NCI-H2107 (cell line): ENCODE results near the gene ZFR2.
"Not testable (repeated sequence)": the region's sequence is repeated elsewhere in the genome, so short reads cannot be mapped to it uniquely, and the experiment has no call there.

Experiments
- DNase-seq: peaks from one replicate; lab custom pipeline; 2025; lab: John Stamatoyannopoulos, UW

The ZFR2 gene

GRCh38 chr19:3837332-3837731 lies 31.5 kb downstream of the ZFR2 start:
- DNase-seq = no peak

DNA sequence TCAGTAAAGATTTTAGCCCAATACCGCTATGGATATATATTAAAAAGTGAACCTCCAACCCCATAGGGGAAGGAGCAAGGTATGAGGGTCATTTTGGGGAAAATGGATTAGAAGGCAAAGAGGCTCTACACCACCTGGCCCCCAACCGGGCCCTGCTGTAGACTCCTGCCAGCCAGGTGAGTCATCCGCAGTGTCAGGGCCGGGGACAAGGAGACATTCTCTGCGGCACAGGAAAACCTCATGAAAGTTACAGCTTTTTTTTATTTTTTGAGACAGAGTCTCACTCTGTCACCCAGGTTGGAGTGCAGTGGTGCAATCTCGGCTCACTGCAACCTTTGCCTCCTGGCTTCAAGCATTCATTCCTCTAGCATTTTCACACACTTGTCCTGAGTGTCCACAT lies 32.0 kb downstream of the ZFR2 start:
- DNase-seq = no peak

DNA sequence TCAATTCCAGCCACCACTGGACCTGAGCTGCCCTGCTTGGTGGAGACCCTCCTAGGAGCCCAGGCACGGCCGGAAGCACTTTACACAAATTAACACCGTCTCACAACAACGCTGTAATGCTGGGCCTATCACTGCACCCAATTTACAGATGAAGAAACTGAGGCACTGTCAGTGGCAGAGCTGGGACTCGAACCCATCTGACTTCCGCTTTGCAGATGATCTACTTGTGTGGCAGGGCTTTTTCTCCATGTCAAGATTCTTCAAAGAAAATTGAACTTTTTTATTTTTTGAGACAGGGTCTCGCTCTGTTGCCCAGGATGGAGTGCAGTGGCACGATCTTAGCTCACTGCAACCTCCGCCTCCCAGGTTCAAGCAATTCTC lies 33.8 kb downstream of the ZFR2 start:
- DNase-seq = no peak

DNA sequence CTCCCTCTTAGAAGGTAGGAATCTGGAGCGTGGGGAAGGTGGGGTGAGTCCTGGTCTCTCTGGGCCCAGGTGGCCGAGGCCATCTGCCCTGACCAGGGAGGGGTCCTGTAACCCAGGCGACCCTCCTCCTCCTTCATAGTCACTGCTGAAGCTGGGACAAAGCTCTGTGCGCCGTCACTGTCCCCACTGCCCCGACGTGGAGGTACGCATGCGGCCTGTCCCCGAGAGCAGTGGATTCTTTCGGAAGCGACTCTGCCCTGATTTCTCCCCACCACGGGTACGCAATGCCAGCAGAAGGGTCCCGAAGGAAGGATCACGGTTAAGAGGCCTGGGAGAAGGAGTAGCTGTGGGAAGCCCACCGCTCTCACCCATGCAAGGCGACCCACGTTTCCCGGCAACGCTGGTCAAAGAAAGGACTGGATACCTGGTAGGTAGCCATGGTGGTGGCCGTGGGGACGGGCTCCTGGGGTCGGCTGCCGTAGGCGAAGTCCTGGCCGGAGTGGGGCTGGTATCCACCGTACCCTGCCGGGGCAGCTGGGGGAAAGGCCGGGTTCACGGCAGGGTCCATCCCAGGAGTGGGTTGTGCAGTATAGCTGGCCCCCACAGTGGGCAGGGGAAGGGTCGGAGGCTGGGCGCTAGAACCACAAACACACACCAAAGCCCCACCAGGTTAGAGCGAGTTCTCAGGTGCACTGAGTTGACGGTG lies 34.3 kb downstream of the ZFR2 start:
- DNase-seq = no peak

DNA sequence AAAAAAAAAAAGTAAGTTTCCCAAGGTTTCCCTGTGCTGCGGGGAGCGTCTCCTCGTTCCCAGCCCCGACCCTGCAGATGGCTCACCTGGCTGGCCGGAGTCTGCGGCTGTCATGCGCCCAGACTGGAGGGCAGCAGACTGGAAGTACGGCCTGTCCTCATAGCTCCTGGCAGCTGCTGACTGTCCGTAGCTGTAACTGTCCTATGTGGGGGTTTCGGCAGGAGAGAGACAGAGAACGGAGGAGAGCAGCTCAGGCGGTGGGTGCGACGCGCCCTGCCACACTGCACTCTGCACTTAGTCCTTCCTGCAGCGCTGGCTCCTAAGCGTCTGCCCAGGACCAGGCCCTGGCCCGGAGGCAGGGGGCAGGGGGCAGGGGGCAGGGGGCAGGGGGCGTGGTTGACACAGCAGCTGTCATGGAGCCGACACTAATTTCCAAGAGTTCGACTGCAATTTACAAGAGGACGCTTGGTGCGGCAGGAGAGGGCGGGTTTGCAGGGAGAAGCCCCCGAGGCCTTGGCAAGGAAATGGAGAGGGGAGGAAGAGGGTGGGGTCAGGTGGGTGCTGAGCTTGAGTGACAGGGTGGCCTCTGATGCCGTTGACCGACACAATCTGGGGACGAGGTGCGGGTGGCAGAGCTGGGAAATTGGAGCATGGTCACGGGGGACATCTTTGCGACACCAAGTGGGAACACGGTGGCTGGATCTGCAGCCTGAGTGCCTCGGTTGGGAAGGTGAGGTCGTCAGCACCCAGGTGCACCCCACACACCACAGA lies 35.1 kb downstream of the ZFR2 start:
- no peak for DNase-seq

DNA sequence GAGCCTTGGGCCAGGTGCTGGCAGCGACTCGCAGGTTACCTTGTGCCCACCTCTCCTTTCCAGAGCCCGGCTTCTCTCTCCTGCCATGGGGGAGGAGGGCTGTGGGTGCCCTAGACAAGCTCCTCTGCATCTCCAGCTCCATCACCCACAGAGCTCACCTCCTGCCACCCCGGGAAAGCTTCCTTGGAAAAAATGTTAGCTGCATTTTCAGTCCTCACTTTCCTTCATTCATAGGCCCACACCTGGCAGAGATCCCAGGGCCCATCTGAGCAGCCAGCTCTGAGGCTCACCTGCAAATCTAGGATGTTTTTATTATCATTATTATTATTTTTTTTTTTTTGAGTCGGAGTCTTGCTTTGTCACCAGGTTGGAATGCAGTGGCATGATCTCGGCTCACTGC lies 36.8 kb downstream of the ZFR2 start:
- DNase-seq = no peak

GRCh38 chr19:3831601-3832000 lies 37.2 kb downstream of the ZFR2 start:
- no peak for DNase-seq

DNA sequence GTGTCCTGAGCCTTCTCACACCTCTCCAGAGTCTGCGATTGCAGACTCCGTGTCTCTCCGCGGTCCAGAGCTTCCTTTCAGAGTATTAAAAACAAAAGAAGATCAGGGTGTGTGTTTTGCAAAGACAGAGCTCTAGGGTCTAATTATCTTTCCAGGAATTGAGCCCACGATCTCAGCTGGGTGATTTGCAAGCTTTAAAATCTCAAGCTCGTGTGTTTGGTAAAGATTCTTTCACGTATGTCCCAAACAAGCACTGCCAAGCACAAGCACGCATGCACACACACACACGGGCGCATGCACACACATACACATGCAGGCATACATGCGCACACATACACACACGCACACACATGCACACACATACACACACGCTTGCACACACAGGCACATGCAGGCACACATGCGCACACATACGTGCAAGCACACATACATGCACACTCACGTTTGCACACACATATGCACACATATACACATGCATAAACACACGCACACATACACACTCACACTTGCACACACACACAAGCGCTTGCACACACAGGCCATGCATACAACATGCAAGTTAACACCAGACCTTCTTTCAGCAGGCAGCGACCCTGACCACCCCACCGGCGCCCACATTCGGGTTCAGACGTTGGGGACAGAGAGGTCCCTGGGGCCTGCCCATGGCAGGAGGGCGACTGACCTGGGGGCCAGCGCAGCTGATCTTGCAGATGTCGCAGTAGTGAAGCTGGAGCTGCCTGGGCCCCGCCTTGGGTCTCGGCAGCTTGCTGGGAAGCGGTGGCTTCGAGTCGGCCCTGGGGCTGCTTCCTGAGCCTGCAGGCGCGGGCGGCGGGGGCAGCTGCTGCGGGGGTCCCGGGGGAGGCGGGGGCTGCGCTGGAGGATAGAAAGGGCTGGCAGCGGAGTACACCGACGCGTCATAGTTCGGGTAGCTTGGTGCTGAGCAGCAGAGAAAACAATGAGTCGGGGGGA lies 37.9 kb downstream of the ZFR2 start:
- DNase-seq = no peak

GRCh38 chr19:3827306-3827705 lies 41.5 kb downstream of the ZFR2 start:
- DNase-seq = no peak

- DNase-seq = no peak
Measured at GRCh38 chr19:3826163-3826562, 42.7 kb downstream of the ZFR2 start.

DNA sequence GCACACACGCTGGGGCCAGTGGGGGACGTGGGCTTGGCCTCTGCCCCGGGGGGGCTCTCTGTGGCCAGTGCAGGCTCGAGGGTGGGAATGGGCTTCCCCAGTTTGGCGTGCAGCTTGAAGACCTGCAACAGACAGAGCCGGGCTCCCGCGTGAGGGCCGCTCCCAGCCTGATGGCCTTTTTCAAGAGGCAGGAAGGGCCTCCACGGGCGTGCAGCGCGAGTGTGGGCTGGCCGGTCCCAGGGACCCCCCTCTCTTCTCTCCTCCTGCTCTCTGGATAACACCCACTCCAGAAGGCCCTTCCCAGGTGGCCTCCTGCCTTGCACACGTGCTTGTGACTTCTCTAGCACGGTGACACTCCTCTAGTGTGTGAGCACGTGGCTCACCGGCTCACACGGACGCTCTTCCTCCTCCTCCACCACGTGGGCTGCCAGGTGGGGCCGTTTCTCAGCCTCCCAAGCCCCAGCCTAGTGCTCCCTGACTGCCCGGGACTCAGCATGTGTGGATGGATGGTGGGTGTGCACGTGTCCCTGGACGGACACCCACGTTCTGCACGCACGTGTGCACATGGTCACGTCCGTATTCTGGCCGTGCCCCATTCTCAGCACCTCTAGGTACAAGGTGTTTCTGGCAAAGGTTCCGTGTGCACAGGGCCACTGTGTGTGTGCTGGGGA lies 43.4 kb downstream of the ZFR2 start:
- no peak for DNase-seq

DNA sequence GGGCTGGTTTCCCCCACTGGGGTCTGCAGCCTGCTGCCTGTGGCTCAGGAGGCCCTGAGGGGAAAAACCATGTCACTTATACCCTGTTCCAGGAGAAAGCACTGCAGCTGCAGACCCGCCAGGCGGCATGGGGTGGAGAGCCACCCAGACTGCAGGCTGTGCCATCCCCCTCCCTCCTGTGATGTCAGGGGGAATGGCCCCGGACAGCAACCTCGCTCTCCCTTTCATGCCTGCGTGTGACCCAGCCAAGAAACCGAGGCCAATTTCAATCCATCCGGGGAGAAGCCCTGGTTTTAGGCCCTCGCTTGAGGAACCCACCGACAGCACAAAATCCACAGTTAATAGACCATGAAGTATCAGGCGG lies 45.5 kb downstream of the ZFR2 start:
- DNase-seq = no peak

- DNase-seq = no peak
Measured at GRCh38 chr19:3822683-3823349, 46.0 kb downstream of the ZFR2 start.

GRCh38 chr19:3821857-3822364 lies 46.9 kb downstream of the ZFR2 start:
- peak; percentile 48 for DNase-seq

DNA sequence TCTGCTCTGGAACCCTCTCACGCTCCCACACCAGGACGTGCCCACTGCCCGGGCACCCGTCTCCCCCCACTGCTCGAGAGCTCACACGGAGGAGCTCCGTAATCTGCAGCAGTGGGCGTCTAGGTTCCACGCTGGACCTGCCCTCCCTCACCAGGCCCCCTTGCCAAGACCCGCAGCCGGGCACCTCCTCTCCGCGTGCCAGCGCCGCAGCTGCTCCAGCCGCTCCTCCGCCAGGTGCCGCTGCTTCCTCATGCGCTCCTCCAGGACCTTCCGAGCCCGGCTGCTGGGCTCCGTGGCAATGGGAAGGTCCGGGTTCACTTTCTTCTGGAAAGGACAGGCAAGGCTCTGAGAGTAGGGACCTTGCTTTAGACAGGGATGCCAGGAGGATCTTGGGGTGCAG lies 47.7 kb downstream of the ZFR2 start:
- peak; percentile 20 for DNase-seq

GRCh38 chr19:3819989-3820388 lies 48.8 kb downstream of the ZFR2 start:
- DNase-seq = no peak

- no peak for DNase-seq
Measured at GRCh38 chr19:3818918-3819317, 49.9 kb downstream of the ZFR2 start.

- no peak for DNase-seq
Measured at GRCh38 chr19:3818466-3818865, 50.4 kb downstream of the ZFR2 start.

DNA sequence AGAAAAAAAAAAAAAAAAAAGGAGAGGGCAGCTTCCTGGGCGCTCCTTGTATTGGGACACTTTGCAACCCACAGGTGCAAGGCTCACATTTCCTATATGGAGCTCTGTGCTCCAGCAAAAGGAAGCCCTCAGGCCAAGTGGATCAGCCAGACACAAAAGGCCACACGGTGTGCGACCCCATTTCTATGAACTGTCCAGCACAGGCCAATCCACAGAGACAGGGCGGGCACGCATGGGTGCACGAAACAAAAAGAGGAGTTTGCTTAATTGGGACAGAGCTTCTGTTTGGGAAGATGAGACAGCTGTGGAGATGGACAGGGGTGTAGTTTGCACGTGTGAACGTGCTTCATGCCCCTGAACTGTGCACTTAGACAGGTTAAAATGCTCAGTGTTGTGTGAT lies 51.1 kb downstream of the ZFR2 start:
- no peak for DNase-seq

DNA sequence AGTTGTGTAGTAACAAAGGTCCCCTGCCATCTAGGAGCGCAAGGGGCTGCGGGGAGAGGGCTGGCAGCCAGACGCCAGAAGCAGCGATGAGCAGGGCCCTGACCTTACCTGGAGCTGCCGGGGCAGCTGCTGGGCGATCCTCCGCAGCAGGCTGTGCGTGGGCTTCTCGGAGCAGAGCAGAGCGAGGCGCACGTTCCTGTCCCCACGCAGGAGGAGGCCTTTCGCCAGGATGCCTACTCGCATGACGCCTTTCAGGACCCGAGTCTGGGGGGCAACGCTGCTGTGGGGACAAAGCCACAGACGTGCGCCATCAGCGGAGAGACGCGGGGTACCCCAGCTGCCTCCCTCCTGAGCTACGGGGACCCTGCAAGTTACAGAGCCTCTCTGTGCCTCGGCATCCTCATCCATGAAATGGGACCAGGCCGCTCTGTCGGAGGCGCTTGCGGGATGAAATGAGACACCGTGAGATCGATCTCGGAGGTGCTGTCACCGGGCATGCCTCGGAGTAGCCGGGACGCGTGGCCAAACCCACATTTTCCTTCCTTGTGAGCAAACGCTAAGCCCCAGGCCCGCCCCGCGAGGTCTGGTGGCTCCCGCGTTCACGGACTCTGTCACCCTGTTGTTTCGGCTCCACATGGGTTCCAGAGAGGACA lies 52.1 kb downstream of the ZFR2 start:
- no peak for DNase-seq

- DNase-seq = not testable (repeated sequence)
Measured at GRCh38 chr19:3816148-3816547, 52.7 kb downstream of the ZFR2 start.
